Central memory CD4-positive, alpha-beta T cell (primary cell): ENCODE measurements around the gene SCGB1D4.

Experiments used
- DNase-seq: peaks from one replicate; pipeline ENCODE4 v3.0.0; 2022

Gene SCGB1D4

GRCh38 chr11:62273284-62273683 lies 25.6 kb downstream of the SCGB1D4 start:
- no peak for DNase-seq

GRCh38 chr11:62269654-62270278 lies 29.1 kb downstream of the SCGB1D4 start, which contains the start of gene SCGB2A2:
SCGB2A2 (plus strand) TSS chr11:62270158; CDS start chr11:62270217, 59 bp downstream.
- DNase-seq = no peak

GRCh38 chr11:62267576-62267975 lies 31.3 kb downstream of the SCGB1D4 start:
- no peak for DNase-seq

GRCh38 chr11:62267050-62267449 lies 31.8 kb downstream of the SCGB1D4 start:
- no peak for DNase-seq

GRCh38 chr11:62266558-62266957 lies 32.3 kb downstream of the SCGB1D4 start:
- no peak for DNase-seq

- no peak for DNase-seq
These were observed 34.9 kb downstream of the SCGB1D4 start for GRCh38 chr11:62264004-62264403.

GRCh38 chr11:62260261-62260953 lies 38.5 kb downstream of the SCGB1D4 start:
- DNase-seq = no peak

- DNase-seq = no peak
These were observed 42.6 kb downstream of the SCGB1D4 start for GRCh38 chr11:62256281-62256680.

- no peak for DNase-seq
These were observed 44.8 kb downstream of the SCGB1D4 start for GRCh38 chr11:62253999-62254542.

- no peak for DNase-seq
These were observed 47.2 kb downstream of the SCGB1D4 start for GRCh38 chr11:62251698-62252097.
